Measurements from ENCODE around the gene FXYD2. TPM values are rescaled to one million over a fixed set of nuclear protein-coding genes. Genes with fewer than 3 reads are reported as not detected.

The FXYD2 gene
- total RNA-seq, 4 donors from 2014 or later, result 0.34 to 4.0 (median 1.9) TPM; not detected in 1

DNA sequence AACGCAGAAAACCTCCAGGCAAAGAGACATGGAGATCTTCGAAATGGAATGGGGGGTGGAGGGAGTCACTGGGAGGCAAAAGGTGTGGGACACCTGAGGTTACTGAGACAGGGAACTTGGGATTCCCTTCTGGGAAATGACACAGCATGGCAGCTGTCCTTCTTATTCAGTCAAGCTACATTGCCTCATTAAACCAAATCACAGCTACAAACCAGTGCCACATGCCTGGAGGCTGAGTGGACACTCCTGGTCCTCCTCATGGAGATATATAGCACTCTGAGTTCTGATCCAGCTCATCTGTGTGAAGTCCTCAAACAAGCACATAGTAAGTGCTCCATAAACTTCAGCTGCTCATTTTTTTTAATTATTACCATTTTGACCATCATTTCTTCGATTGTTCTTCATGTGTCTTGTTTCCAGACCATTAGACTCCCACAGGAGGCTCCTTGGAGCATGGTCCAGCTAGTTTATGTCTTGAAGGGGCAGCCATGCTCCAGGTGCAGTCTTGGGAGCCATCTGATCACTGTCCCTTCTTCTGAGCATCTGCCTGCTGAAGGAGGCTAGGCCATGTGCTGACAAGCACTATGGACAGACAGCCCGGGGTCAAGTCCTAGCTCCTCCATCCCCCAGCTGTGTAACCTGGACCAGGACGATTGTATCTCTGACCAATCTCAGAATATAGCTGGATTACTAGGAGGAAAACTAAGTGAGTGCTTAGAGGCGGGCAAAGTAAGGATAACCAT is 9.7 kb upstream of the FXYD2 start:
- TF ChIP-seq, protein P1, sequence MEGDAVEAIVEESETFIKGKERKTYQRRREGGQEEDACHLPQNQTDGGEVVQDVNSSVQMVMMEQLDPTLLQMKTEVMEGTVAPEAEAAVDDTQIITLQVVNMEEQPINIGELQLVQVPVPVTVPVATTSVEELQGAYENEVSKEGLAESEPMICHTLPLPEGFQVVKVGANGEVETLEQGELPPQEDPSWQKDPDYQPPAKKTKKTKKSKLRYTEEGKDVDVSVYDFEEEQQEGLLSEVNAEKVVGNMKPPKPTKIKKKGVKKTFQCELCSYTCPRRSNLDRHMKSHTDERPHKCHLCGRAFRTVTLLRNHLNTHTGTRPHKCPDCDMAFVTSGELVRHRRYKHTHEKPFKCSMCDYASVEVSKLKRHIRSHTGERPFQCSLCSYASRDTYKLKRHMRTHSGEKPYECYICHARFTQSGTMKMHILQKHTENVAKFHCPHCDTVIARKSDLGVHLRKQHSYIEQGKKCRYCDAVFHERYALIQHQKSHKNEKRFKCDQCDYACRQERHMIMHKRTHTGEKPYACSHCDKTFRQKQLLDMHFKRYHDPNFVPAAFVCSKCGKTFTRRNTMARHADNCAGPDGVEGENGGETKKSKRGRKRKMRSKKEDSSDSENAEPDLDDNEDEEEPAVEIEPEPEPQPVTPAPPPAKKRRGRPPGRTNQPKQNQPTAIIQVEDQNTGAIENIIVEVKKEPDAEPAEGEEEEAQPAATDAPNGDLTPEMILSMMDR (IDR thresholded peaks at IDR 0.05; ENCODE audit: low read depth), result no peak

DNA sequence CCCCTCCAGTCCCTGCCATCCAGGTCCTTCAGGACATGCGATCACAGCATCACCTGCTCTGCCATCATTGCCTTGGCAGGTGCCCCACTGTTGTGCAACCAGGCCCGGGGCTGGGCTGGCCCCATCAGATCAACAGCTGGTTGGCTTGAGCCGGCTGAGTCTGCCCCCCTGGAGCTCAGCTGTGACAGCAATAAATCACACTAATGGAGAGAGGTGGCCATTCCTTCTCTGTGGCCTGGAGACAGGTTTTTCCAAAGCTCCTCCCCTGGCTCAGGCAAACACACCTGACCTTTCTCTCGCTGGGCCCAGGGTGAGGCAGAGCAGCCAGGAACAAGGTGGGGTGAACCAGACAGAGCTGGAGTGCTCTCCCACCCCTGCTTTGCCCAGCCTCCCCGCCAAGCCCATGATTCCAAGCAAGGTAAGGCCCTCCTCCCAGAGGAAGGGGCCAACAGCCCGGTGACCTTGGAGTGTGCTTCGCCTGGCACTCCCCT is 8.9 kb upstream of the FXYD2 start:
- TF ChIP-seq, protein P1 (IDR thresholded peaks at IDR 0.05; ENCODE audit: low read depth), result no peak

DNA sequence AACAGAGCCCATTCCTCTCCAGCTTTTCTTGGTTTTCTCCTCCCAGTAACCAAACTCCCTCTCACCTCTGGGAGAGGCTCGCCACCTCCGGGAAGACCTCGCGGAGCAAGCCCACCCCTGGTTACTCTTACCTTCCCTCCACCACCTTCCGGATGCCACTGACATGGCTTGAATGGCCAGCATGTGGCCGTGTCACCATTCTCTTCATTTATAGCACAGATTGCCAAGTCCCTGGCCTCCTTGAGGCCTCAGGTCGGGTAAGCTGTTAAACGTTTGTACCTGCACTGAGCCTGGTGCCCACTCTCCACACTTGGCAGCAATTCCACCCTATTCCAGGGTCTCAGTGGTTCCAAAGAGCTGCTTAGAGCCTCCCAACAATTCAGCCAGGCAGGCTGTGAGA is 8.0 kb upstream of the FXYD2 start:
- TF ChIP-seq, protein P1 (IDR thresholded peaks at IDR 0.05; ENCODE audit: low read depth), result no peak

DNA sequence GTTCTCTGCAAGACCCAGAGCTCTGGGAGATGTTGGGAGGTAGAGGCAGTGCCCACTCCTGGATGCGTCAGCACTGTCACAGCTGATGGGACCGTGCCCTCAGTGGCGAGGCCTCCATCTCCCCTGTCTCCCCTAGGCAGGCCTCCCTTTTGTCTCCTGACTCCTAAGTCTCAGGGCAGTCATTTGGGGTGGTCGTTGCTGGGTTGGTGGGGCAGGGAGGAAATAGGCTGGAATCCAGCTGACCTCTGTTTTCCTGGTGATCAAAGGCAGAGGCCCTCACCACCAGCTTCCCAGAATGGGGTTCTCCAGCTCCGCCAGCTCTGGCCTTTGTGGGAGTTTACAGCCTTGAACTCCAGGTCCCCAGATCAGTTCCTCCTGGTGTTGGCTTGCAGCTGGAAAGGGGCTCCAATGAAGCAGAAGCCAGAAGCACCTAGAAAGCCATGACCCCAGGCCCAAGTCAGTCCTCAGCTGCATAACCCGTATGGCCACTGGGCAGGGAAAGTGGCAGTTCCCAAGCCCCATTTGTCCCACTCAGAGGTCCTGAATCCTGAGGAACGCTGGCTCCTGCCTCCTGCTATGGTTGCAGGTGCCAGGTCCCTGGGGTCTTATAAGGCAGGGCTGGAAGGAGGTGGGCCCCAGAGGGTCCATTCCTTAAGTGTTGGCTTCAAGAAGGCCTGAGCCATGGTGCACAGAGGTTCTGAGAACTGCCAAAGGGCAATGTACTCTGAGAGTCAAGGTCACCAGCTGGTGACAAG is 7.3 kb upstream of the FXYD2 start:
- TF ChIP-seq, protein P1 (IDR thresholded peaks at IDR 0.05; ENCODE audit: low read depth), result no peak

DNA sequence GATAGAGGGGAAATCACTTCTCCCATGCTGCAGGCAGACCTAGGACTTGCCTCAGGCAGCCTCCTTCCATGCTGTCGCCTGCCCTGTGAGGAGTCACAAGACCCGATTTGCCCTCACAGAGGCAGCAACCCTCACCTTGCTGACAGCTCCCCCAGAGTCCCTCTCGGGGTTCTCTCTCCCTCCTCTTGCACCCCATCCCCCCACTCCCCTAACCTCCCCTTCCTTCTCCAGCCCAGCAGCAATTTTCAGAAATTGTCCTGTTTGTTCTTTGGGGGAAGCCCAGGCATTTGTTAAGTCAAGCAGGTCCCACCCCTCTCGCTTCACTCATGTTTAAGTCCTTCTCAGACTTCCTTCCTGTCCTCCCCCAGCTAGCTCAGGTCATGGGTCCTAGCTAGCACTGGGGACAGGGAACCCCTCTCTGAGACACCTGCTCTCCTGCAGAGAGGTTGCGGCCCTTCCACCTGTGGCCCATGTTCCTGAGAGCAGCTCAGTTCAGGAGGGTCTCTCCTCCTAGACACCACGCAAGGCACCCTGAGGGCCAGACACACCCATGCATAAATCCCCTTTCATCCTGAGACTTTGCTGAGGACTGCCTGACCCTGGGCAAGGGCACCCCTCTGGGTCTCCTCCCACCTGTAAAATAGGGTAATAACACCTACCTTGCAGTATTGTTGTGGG is 6.3 kb upstream of the FXYD2 start:
- TF ChIP-seq, protein P1 (IDR thresholded peaks at IDR 0.05; ENCODE audit: low read depth), result no peak

DNA sequence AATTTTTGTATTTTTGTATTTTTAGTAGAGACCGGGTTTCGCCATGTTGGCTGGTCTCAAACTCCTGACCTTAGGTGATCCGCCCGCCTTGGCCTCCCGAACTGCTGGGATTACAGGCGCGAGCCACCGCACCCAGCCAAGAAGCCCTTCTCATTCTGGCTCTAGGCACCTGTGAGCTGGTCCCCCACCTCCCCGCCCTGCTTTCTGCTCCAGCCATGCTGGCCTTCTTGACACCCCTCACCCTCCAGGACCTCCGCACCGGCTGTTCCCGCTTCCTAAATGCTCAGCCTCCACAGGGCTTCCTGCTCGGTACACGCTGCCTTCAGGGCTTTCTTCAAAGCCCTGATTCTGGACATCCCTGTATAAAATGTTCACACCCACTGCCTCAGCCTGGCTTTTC is 5.5 kb upstream of the FXYD2 start:
- TF ChIP-seq, protein P1 (IDR thresholded peaks at IDR 0.05; ENCODE audit: low read depth), result no peak

DNA sequence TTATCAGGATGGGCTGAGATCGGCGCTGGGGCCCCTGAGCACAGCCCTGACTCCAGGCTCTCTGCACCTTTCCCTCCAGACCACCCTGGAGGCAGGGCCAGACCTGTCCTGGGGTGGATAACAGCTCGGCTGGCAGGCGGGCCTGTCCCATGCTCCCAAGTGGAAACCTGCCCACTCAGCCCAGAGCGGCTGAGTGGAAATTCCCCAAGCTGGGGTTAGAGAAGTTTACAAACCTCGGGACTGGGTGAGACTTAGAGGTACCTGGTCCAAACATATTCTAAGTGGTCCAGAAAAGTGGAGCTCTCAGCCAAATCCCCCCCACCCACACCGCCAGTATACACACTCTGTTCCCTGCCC is 4.8 kb upstream of the FXYD2 start:
- TF ChIP-seq, protein P1 (IDR thresholded peaks at IDR 0.05; ENCODE audit: low read depth), result no peak
